ENCODE results near the gene NEK4. TPM values are rescaled to one million over a fixed set of nuclear protein-coding genes. Genes with fewer than 3 reads are reported as not detected.

Gene NEK4
- total and polyA plus RNA-seq, 2 of the 13 experiments (the other 11 are each of a cell fraction or from before 2014, with no cell fraction given): 16.5 to 38.0 TPM

DNA sequence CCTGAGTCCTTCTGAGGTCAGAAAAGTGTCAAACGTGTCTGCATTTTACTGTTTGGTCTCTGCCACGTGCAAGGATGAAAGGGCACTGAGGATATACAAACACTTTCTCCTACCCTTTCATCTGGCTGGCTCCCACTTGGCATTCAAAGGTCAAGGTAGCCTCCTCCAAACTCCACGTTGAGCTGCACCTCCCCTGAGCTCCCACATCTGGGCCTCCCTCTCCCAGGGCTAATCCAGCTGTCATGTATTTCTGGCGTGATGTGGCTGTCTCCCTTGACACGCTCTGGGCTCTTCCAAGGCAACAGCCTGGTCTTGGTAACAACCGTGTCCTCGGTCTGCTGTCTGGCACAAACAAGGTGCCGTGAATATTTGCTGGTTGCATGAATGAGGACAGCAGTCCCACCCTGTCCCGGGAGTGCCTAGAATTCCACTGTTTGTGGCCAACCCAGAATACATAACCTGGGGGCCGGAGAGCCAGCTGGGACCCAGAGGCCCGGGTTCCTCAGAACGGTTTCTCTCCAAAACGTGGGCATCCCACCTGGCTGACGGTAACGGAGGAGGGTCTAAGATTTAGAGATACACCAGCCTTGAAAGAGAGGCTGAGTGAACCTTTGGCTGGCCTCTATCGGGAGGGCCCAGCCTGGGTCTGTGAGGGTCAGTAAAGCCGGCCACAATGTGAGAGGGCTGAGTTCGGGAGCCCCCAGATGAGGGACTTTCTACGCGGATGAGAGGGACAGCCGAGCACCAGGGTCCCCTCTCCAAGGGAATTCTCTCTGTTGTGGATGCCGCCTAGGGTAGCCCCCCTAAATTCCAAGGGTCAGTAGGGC lies 65.9 kb downstream of the NEK4 start (continued):
- no peak for TF ChIP-seq ZNF17 (CRISPR knock-in tag; IDR thresholded peaks at IDR 0.05)
- TF ChIP-seq, protein P1, sequence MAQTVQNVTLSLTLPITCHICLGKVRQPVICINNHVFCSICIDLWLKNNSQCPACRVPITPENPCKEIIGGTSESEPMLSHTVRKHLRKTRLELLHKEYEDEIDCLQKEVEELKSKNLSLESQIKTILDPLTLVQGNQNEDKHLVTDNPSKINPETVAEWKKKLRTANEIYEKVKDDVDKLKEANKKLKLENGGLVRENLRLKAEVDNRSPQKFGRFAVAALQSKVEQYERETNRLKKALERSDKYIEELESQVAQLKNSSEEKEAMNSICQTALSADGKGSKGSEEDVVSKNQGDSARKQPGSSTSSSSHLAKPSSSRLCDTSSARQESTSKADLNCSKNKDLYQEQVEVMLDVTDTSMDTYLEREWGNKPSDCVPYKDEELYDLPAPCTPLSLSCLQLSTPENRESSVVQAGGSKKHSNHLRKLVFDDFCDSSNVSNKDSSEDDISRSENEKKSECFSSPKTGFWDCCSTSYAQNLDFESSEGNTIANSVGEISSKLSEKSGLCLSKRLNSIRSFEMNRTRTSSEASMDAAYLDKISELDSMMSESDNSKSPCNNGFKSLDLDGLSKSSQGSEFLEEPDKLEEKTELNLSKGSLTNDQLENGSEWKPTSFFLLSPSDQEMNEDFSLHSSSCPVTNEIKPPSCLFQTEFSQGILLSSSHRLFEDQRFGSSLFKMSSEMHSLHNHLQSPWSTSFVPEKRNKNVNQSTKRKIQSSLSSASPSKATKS (CRISPR knock-in tag; IDR thresholded peaks at IDR 0.05): no peak
- TF ChIP-seq ZMYM3 (CRISPR knock-in tag; IDR thresholded peaks at IDR 0.05): peak; percentile 14; the same call in 1 of the 2 replicates
- TF ChIP-seq YY1 (IDR thresholded peaks at IDR 0.05; ENCODE audit: insufficient read depth, insufficient replicate concordance, low read depth, low read length): no peak
- TF ChIP-seq ASH2L (IDR thresholded peaks at IDR 0.05; ENCODE audit: insufficient read length, low read depth, low read length): no peak
- TF ChIP-seq GATAD1 (CRISPR knock-in tag; IDR thresholded peaks at IDR 0.05): peak; percentile 53
- no peak; the same call in 1 of the 2 replicates for TF ChIP-seq GTF3A (CRISPR knock-in tag; conservative IDR thresholded peaks at IDR 0.05)
- TF ChIP-seq, protein P2, sequence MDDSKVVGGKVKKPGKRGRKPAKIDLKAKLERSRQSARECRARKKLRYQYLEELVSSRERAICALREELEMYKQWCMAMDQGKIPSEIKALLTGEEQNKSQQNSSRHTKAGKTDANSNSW (CRISPR knock-in tag; IDR thresholded peaks at IDR 0.05; ENCODE audit: borderline replicate concordance): no peak
- no peak for TF ChIP-seq SMARCC2 (IDR thresholded peaks at IDR 0.05)
- peak; percentile 82 for TF ChIP-seq FOXA3 (CRISPR knock-in tag; IDR thresholded peaks at IDR 0.05)
- TF ChIP-seq ZNF451 (CRISPR knock-in tag; IDR thresholded peaks at IDR 0.05): no peak
- TF ChIP-seq ZNF496 (CRISPR knock-in tag; IDR thresholded peaks at IDR 0.05; ENCODE audit: insufficient replicate concordance): no peak
- peak; percentile 94 for TF ChIP-seq NR2F2 (IDR thresholded peaks at IDR 0.05; ENCODE audit: borderline replicate concordance, low read depth)
- peak; percentile 31; the same call in 1 of the 2 replicates for TF ChIP-seq ZBTB20 (CRISPR knock-in tag; IDR thresholded peaks at IDR 0.05; ENCODE audit: borderline replicate concordance, low read depth)
- TF ChIP-seq, protein P3, sequence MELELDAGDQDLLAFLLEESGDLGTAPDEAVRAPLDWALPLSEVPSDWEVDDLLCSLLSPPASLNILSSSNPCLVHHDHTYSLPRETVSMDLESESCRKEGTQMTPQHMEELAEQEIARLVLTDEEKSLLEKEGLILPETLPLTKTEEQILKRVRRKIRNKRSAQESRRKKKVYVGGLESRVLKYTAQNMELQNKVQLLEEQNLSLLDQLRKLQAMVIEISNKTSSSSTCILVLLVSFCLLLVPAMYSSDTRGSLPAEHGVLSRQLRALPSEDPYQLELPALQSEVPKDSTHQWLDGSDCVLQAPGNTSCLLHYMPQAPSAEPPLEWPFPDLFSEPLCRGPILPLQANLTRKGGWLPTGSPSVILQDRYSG (CRISPR knock-in tag; IDR thresholded peaks at IDR 0.05): no peak
- peak; percentile 17; the same call in 1 of the 2 replicates for TF ChIP-seq ZNF652 (CRISPR knock-in tag; IDR thresholded peaks at IDR 0.05; ENCODE audit: borderline replicate concordance, low read depth)
- TF ChIP-seq, protein P4, sequence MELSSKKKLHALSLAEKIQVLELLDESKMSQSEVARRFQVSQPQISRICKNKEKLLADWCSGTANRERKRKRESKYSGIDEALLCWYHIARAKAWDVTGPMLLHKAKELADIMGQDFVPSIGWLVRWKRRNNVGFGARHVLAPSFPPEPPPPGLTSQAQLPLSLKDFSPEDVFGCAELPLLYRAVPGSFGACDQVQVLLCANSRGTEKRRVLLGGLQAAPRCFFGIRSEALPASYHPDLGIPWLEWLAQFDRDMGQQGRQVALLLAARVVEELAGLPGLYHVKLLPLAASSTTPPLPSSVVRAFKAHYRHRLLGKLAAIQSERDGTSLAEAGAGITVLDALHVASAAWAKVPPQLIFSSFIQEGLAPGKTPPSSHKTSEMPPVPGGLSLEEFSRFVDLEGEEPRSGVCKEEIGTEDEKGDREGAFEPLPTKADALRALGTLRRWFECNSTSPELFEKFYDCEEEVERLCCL (CRISPR knock-in tag; IDR thresholded peaks at IDR 0.05; ENCODE audit: borderline replicate concordance): 0 out of 2 replicates have a peak, but pooled peaks have one; percentile 27
- TF ChIP-seq CBFB (CRISPR knock-in tag; IDR thresholded peaks at IDR 0.05): 0 out of 2 replicates have a peak, but pooled peaks have one; percentile 60
- TF ChIP-seq ZNF329 (CRISPR knock-in tag; IDR thresholded peaks at IDR 0.05; ENCODE audit: low read depth): no peak
- TF ChIP-seq POLR2G (IDR thresholded peaks at IDR 0.05; ENCODE audit: low read depth, low read length): peak; percentile 70
- no peak for TF ChIP-seq ELF4 (CRISPR knock-in tag; IDR thresholded peaks at IDR 0.05; ENCODE audit: borderline replicate concordance)
- TF ChIP-seq ZNF274 (CRISPR knock-in tag; IDR thresholded peaks at IDR 0.05): no peak
- peak; percentile 74 for TF ChIP-seq SMAD3 (CRISPR knock-in tag; IDR thresholded peaks at IDR 0.05)
- peak; percentile 98 for TF ChIP-seq TGIF2 (CRISPR knock-in tag; IDR thresholded peaks at IDR 0.05)

Data from HepG2 (cell line).